Neuronal stem cell (in vitro differentiated cells): Measurements from ENCODE around the gene GNLY.
A peak's percentile ranks its signal among the peaks of the same experiment; 100 is the strongest.

Experiments
- DNase-seq: peaks from one replicate; pipeline ENCODE4 v3.0.0-alpha.2; 2013; ENCODE audit warnings: low spot score
- H2AFZ ChIP-seq: one replicate; pipeline ENCODE4 v1.6.1; 2013; ENCODE audit warnings: mild to moderate bottlenecking, low read length, inconsistent platforms
- H2AK5ac ChIP-seq: 2 replicates; pipeline ENCODE4 v1.6.1; 2013; ENCODE audit warnings: low read depth, mild to moderate bottlenecking, inconsistent platforms, low read length, moderate library complexity, mixed read lengths
- H2BK120ac ChIP-seq: 2 replicates; pipeline ENCODE4 v1.6.1; 2013; ENCODE audit warnings: low read depth, mild to moderate bottlenecking, inconsistent platforms, low read length, moderate library complexity, mixed read lengths
- H2BK12ac ChIP-seq: one replicate; pipeline ENCODE4 v1.6.1; 2013; ENCODE audit warnings: low read length, inconsistent platforms
- H2BK15ac ChIP-seq: 2 replicates; pipeline ENCODE4 v1.6.1; 2013; ENCODE audit warnings: mild to moderate bottlenecking, low read length, inconsistent platforms, mixed read lengths
- H2BK5ac ChIP-seq: one replicate; pipeline ENCODE4 v1.6.1; 2013; ENCODE audit warnings: inconsistent platforms, mild to moderate bottlenecking, low read length, moderate library complexity
- H3K14ac ChIP-seq: one replicate; pipeline ENCODE4 v1.6.1; 2013; ENCODE audit warnings: low read length, inconsistent platforms
- H3K18ac ChIP-seq: 2 replicates; pipeline ENCODE4 v1.6.1; 2013; ENCODE audit warnings: low read length, inconsistent platforms
- H3K23ac ChIP-seq: 2 replicates; pipeline ENCODE4 v1.6.1; 2013; ENCODE audit warnings: low read depth, mild to moderate bottlenecking, mixed read lengths, low read length, inconsistent platforms; ENCODE audit not compliant: poor library complexity
- H3K27ac ChIP-seq: replicated peaks from 3 replicates; pipeline ENCODE4 v1.5.1; 2013; ENCODE audit warnings: low read length, inconsistent platforms
- H3K27me3 ChIP-seq, 3 experiments: 2 replicates each; pipeline ENCODE4 v1.6.1; 2013; ENCODE audit warnings: low read length in 3 of 3, mild to moderate bottlenecking in 2 of 3, inconsistent platforms in 1 of 3, low read depth in 1 of 3, mixed read lengths in 1 of 3, moderate library complexity in 1 of 3; ENCODE audit not compliant: control insufficient read depth in 3 of 3, insufficient read depth in 3 of 3
- H3K36me3 ChIP-seq, 2 donors: replicated peaks in 1 of 2; 2 replicates each; pipeline ENCODE4 v1.6.1; 2013; ENCODE audit warnings: low read length in 2 of 2; ENCODE audit not compliant: control insufficient read depth in 2 of 2, insufficient read depth in 2 of 2
- H3K4ac ChIP-seq: 2 replicates; pipeline ENCODE4 v1.6.1; 2013; ENCODE audit warnings: inconsistent platforms, mild to moderate bottlenecking, low read length, moderate library complexity
- H3K4me1 ChIP-seq, 2 donors: 1 replicate in 1 of 2; 2 replicates in 1 of 2; pipeline ENCODE4 v1.6.1; 2013; ENCODE audit warnings: low read length in 2 of 2, low read depth in 1 of 2; ENCODE audit not compliant: control insufficient read depth in 2 of 2, insufficient read depth in 1 of 2
- H3K4me2 ChIP-seq: one replicate; pipeline ENCODE4 v1.6.1; 2013; ENCODE audit warnings: mild to moderate bottlenecking, low read length, inconsistent platforms; ENCODE audit not compliant: insufficient read depth, poor library complexity, severe bottlenecking
- H3K4me3 ChIP-seq, 2 donors: 2 replicates each; pipeline ENCODE4 v1.5.1; 2013; ENCODE audit warnings: low read length in 2 of 2, mild to moderate bottlenecking in 2 of 2, inconsistent platforms in 1 of 2, moderate library complexity in 1 of 2
- H3K79me1 ChIP-seq: one replicate; pipeline ENCODE4 v1.6.1; 2013; ENCODE audit warnings: low read depth, mild to moderate bottlenecking, inconsistent platforms, low read length, moderate library complexity
- H3K9ac ChIP-seq: one replicate; pipeline ENCODE4 v1.6.1; 2013; ENCODE audit warnings: mild to moderate bottlenecking, low read depth, low read length, inconsistent platforms; ENCODE audit not compliant: poor library complexity
- H3K9me3 ChIP-seq, 2 donors: replicated peaks in 1 of 2; 2 replicates each; pipeline versions ENCODE3 to v1.6.1; 2013; ENCODE audit warnings: low read length in 2 of 2, mild to moderate bottlenecking in 2 of 2, inconsistent platforms in 1 of 2, low read depth in 1 of 2, mixed read lengths in 1 of 2, moderate library complexity in 1 of 2; ENCODE audit not compliant: control insufficient read depth in 2 of 2, insufficient read depth in 1 of 2
- H4K8ac ChIP-seq: one replicate; pipeline ENCODE4 v1.6.1; 2013; ENCODE audit warnings: low read depth, mild to moderate bottlenecking, inconsistent platforms, low read length, moderate library complexity
- H4K91ac ChIP-seq: one replicate; pipeline ENCODE4 v1.6.1; 2013; ENCODE audit warnings: low read length, low read depth, mild to moderate bottlenecking, inconsistent platforms; ENCODE audit not compliant: poor library complexity
- WGBS, 2 donors: extraction: QIAGEN DNeasy Blood & Tissue Kit; methylation state at CpG; one replicate each; pipeline ENCODE4 v1.1.7; 2013; ENCODE audit warnings: missing lambda C conversion rate in 2 of 2, mixed read lengths in 1 of 2; ENCODE audit not compliant: insufficient read length in 2 of 2, insufficient replicate concordance in 1 of 2; ENCODE audit errors: extremely low coverage in 2 of 2; 5-methylcytosine and 5-hydroxymethylcytosine counted together

Gene GNLY

DNA sequence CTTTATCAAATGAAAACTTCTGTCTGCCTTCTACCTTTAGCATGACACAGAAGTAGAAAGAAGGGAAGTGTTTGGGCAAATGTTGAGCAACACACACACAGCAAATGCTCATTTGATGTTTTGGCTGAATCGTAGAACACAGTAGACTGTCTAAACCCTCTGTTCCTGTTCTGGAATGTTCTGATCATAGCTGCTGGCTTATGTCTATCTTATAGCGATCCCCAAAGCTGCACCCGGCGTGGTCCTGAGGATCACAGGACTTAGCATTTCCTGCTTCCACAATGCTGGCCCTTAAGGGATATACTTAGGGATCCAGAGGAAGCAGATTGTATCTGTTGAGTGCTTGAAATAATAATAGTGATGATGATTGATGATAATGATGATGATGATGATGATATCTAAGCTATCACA lies 15.2 kb downstream of the GNLY start:
- Histone ChIP-seq H3K4me1 (no peaks in the 10 kb centered on the region), H2BK15ac (no peak overlapping the region), H3K9ac (no peak overlapping the region), H2BK12ac (no peak overlapping the region), H2AK5ac (no peak overlapping the region), H2AFZ (no peak overlapping the region), H3K36me3 (no peaks in the 10 kb centered on the region), H3K27ac (no peak overlapping the region), H3K27me3 (peaks cover 0 to 50% (median 4%) of the 10 kb centered on the region in 3 experiments), H2BK120ac (no peak overlapping the region), H3K4me3 (no peak overlapping the region), H3K4me2 (no peak overlapping the region), H3K14ac (no peak overlapping the region), H3K18ac (no peak overlapping the region), H4K8ac (no peak overlapping the region), H4K91ac (no peak overlapping the region), H2BK5ac (no peak overlapping the region), H3K79me1 (no peaks in the 10 kb centered on the region), H3K9me3 (no peaks in the 10 kb centered on the region), H3K23ac (no peak overlapping the region), H3K4ac (no peak overlapping the region)
- no CpG with 5 or more reads among the region's 4 CpGs for whole genome bisulfite sequencing, 2 donors
- DNase-seq, result no peak

DNA sequence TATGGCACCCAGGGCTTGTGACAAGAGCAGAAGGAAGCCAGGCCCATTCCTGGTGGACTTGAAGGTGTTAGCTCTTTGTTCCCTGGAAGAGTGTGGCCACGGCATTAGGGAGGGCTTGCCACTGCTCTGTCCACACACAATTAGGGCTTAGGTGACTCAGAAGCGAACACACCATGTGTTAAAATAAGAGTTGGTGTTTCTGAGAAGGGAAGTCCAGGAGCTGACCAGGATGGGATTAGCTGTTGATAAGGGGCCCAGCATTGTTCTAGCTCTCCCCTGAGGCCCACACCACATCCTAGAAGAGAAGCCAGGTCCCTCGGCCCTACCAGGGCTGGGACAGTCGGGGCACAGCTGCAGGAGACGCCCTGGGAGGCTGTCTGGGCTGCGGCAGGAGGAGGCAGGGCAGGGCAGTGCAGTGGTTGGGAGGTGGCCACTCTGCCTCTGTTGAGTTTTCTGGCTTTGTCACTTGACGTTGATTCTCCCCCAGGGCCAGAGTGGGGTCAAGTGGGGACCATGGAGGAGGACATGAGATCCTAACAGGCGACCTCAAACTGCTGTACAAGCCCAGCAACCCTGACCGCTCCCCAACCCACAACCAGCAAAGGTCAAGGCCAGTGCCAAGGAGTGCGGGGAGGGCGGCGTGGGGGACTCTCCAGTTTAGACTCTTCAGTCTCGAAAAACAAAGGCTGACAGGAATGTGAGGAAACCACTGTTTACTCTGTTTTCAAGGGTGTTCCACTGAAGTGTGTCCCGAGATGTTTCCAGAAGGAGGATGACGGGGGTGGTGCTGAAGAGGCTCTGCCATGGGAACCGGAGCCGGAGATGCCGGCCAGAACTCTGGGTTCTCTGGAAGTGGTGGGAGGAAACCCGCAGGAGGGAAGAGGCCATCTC lies 16.8 kb downstream of the GNLY start:
- H3K9ac ChIP-seq, result no peak overlapping the region
- H3K36me3 ChIP-seq, result no peaks in the 10 kb centered on the region
- no peak overlapping the region for H2BK5ac ChIP-seq
- H2AK5ac ChIP-seq, result no peak overlapping the region
- H2AFZ ChIP-seq, result no peak overlapping the region
- H2BK12ac ChIP-seq, result no peak overlapping the region
- H2BK120ac ChIP-seq, result no peak overlapping the region
- H4K8ac ChIP-seq, result peak overlapping the region; percentile 44
- H3K4ac ChIP-seq, result no peak overlapping the region
- H3K14ac ChIP-seq, result no peak overlapping the region
- no peak overlapping the region for H3K18ac ChIP-seq
- no peak overlapping the region for H3K27ac ChIP-seq
- no peaks in the 10 kb centered on the region for H3K9me3 ChIP-seq
- DNase-seq, result no peak
- peaks cover 0 to 40% (median 4%) of the 10 kb centered on the region in 3 experiments for H3K27me3 ChIP-seq
- no CpG with 5 or more reads among the region's 19 CpGs for WGBS, 2 donors
- H3K4me1 ChIP-seq, result no peaks in the 10 kb centered on the region
- H4K91ac ChIP-seq, result no peak overlapping the region
- H3K23ac ChIP-seq, result no peak overlapping the region
- no peak overlapping the region for H2BK15ac ChIP-seq
- no peak overlapping the region for H3K4me2 ChIP-seq
- no peaks in the 10 kb centered on the region for H3K79me1 ChIP-seq
- H3K4me3 ChIP-seq, result no peak overlapping the region

DNA sequence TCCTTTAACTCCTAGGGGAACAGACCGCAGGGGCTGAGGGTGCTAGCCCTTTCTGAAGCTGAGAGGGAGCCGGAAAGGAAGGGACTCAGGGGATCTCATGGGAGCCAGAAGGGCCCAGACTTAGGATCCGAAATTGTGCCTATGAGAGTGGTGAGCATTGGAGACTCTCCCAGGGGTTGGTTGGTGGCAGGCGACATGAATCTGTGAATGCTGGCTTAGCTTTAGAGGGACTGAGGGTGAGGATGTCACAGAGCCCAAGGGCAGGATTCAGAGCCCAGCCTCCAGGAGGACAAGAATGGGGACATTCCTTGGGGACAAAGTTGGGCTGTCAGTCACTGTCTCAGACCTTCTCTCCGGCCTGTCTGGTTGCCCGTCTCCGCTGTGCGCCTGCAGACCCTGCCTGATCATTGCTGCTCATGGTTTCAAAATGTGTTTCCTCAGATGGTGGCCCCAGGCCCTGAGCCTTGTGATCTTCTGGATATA lies 17.5 kb downstream of the GNLY start:
- no peak overlapping the region for H2BK12ac ChIP-seq
- no peak overlapping the region for H4K8ac ChIP-seq
- H3K79me1 ChIP-seq, result no peaks in the 10 kb centered on the region
- H2BK5ac ChIP-seq, result no peak overlapping the region
- no peaks in the 10 kb centered on the region for H3K9me3 ChIP-seq
- H3K27ac ChIP-seq, result no peak overlapping the region
- DNase-seq, result no peak
- H4K91ac ChIP-seq, result no peak overlapping the region
- no peak overlapping the region for H3K4me2 ChIP-seq
- H3K18ac ChIP-seq, result peak overlapping the region; percentile 32
- WGBS, 2 donors, result no CpG with 5 or more reads among the region's 8 CpGs
- no peaks in the 10 kb centered on the region for H3K36me3 ChIP-seq
- H3K4me1 ChIP-seq, result peaks cover 0 to 5% of the 10 kb centered on the region in 2 donors
- no peak overlapping the region for H2AFZ ChIP-seq
- H3K27me3 ChIP-seq, result peaks cover 0 to 40% (median 2%) of the 10 kb centered on the region in 3 experiments
- no peak overlapping the region for H2BK120ac ChIP-seq
- H2BK15ac ChIP-seq, result no peak overlapping the region
- H3K14ac ChIP-seq, result no peak overlapping the region
- no peak overlapping the region for H3K4me3 ChIP-seq
- H3K9ac ChIP-seq, result no peak overlapping the region
- H2AK5ac ChIP-seq, result no peak overlapping the region
- no peak overlapping the region for H3K4ac ChIP-seq
- H3K23ac ChIP-seq, result no peak overlapping the region

DNA sequence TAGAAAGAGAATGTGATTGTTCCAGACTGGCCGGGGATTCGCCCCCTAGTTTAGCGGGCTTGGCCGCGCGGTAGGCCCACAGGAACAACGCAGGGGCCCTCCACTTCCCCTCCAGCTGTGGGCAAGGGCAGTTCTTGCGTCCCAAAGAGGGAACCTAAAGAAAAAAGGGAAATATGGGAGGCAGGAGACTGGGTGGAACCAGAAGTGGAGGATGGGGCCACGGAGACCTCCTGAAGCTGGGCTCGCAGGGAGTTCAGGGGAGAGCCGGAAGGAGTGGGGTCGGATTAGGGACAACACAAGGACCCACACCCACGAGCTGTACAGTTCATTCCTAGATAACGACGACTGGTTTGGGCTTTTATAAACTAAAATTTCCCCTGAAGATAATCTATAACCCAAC lies 18.2 kb downstream of the GNLY start:
- no peak overlapping the region for H3K27ac ChIP-seq
- no peak overlapping the region for H3K4me3 ChIP-seq
- peaks cover 0 to 7% of the 10 kb centered on the region in 2 donors for H3K4me1 ChIP-seq
- no peak overlapping the region for H2BK15ac ChIP-seq
- H3K36me3 ChIP-seq, result no peaks in the 10 kb centered on the region
- WGBS, 2 donors, result no CpG with 5 or more reads among the region's 15 CpGs
- no peak overlapping the region for H3K18ac ChIP-seq
- H2AK5ac ChIP-seq, result no peak overlapping the region
- no peak overlapping the region for H3K4me2 ChIP-seq
- no peak overlapping the region for H3K4ac ChIP-seq
- no peak overlapping the region for H2AFZ ChIP-seq
- no peaks in the 10 kb centered on the region for H3K79me1 ChIP-seq
- no peak overlapping the region for H4K91ac ChIP-seq
- H2BK120ac ChIP-seq, result no peak overlapping the region
- no peak for DNase-seq
- H2BK12ac ChIP-seq, result no peak overlapping the region
- H3K9me3 ChIP-seq, result no peaks in the 10 kb centered on the region
- H3K23ac ChIP-seq, result no peak overlapping the region
- no peak overlapping the region for H4K8ac ChIP-seq
- H2BK5ac ChIP-seq, result no peak overlapping the region
- H3K27me3 ChIP-seq, result peaks cover 0 to 40% (median 1%) of the 10 kb centered on the region in 3 experiments
- H3K14ac ChIP-seq, result peak overlapping the region; percentile 67
- H3K9ac ChIP-seq, result no peak overlapping the region
